ENCODE measurements around the gene PHRF1.

GRCh38 chr11:657691-658126 lies 81.4 kb downstream of the PHRF1 start:
- TF ChIP-seq CTCF (IDR thresholded peaks at IDR 0.05) (peak in 2 of 4 donors; percentile 12 to 25), POLR2A (IDR thresholded peaks at IDR 0.05) (no peak)
